IPS-18a (cell line): Measurements from ENCODE around the gene SOX1.

Experiments
- H3K27ac ChIP-seq: one replicate; pipeline ENCODE4 v1.5.1; 2013; ENCODE audit warnings: low read length
- H3K27me3 ChIP-seq: one replicate; pipeline ENCODE4 v1.6.1; 2013; ENCODE audit warnings: mild to moderate bottlenecking, low read length; ENCODE audit not compliant: control insufficient read depth, insufficient read depth
- H3K36me3 ChIP-seq: one replicate; pipeline ENCODE4 v1.6.1; 2013; ENCODE audit warnings: low read depth, low read length; ENCODE audit not compliant: control insufficient read depth
- H3K4me1 ChIP-seq: one replicate; pipeline ENCODE4 v1.6.1; 2013; ENCODE audit warnings: low read depth, low read length; ENCODE audit not compliant: control insufficient read depth
- H3K4me3 ChIP-seq: one replicate; pipeline ENCODE4 v1.5.1; 2013; ENCODE audit warnings: low read length
- H3K9ac ChIP-seq: one replicate; pipeline ENCODE4 v1.6.1; 2013; ENCODE audit warnings: mild to moderate bottlenecking, low read length, moderate library complexity
- H3K9me3 ChIP-seq: one replicate; pipeline ENCODE4 v1.6.1; 2013; ENCODE audit warnings: low read depth, low read length; ENCODE audit not compliant: control insufficient read depth

SOX1 gene

GRCh38 chr13:112112534-112113276, 45.8 kb downstream of the SOX1 start:
- Histone ChIP-seq H3K9ac (no peak overlapping the region), H3K4me3 (no peak overlapping the region), H3K27ac (no peak overlapping the region), H3K36me3 (no peaks in the 10 kb centered on the region), H3K4me1 (no peaks in the 10 kb centered on the region), H3K9me3 (no peaks in the 10 kb centered on the region), H3K27me3 (peaks cover 27% of the 10 kb centered on the region)

GRCh38 chr13:112113348-112113747, 46.4 kb downstream of the SOX1 start:
- no peak overlapping the region for H3K4me3 ChIP-seq
- no peaks in the 10 kb centered on the region for H3K36me3 ChIP-seq
- no peak overlapping the region for H3K27ac ChIP-seq
- no peak overlapping the region for H3K9ac ChIP-seq
- no peaks in the 10 kb centered on the region for H3K4me1 ChIP-seq
- H3K9me3 ChIP-seq, result no peaks in the 10 kb centered on the region
- H3K27me3 ChIP-seq, result peaks cover 20% of the 10 kb centered on the region

GRCh38 chr13:112113851-112114250, 46.9 kb downstream of the SOX1 start:
- Histone ChIP-seq H3K9me3 (no peaks in the 10 kb centered on the region), H3K27me3 (peaks cover 15% of the 10 kb centered on the region), H3K36me3 (no peaks in the 10 kb centered on the region), H3K9ac (no peak overlapping the region), H3K4me1 (no peaks in the 10 kb centered on the region), H3K4me3 (no peak overlapping the region), H3K27ac (no peak overlapping the region)

- Histone ChIP-seq H3K9ac (no peak overlapping the region), H3K4me3 (no peak overlapping the region), H3K9me3 (no peaks in the 10 kb centered on the region), H3K36me3 (no peaks in the 10 kb centered on the region), H3K4me1 (no peaks in the 10 kb centered on the region), H3K27ac (no peak overlapping the region), H3K27me3 (peaks cover 10% of the 10 kb centered on the region)
Measured at GRCh38 chr13:112114391-112114790, 47.4 kb downstream of the SOX1 start.

GRCh38 chr13:112115403-112116091, 48.6 kb downstream of the SOX1 start:
- no peak overlapping the region for H3K27ac ChIP-seq
- H3K4me3 ChIP-seq, result no peak overlapping the region
- no peaks in the 10 kb centered on the region for H3K36me3 ChIP-seq
- peaks cover 3% of the 10 kb centered on the region for H3K27me3 ChIP-seq
- H3K9ac ChIP-seq, result no peak overlapping the region
- H3K4me1 ChIP-seq, result no peaks in the 10 kb centered on the region
- H3K9me3 ChIP-seq, result no peaks in the 10 kb centered on the region

GRCh38 chr13:112116187-112116950, 49.4 kb downstream of the SOX1 start:
- Histone ChIP-seq H3K36me3 (no peaks in the 10 kb centered on the region), H3K4me3 (no peak overlapping the region), H3K27me3 (peaks cover 3% of the 10 kb centered on the region), H3K9ac (no peak overlapping the region), H3K4me1 (no peaks in the 10 kb centered on the region), H3K9me3 (no peaks in the 10 kb centered on the region), H3K27ac (no peak overlapping the region)

- Histone ChIP-seq H3K27me3 (peaks cover 3% of the 10 kb centered on the region), H3K27ac (no peak overlapping the region), H3K36me3 (no peaks in the 10 kb centered on the region), H3K4me3 (no peak overlapping the region), H3K9me3 (no peaks in the 10 kb centered on the region), H3K4me1 (no peaks in the 10 kb centered on the region), H3K9ac (no peak overlapping the region)
Measured at GRCh38 chr13:112117258-112117954, 50.5 kb downstream of the SOX1 start.

GRCh38 chr13:112117955-112118302, 51.0 kb downstream of the SOX1 start:
- peaks cover 3% of the 10 kb centered on the region for H3K27me3 ChIP-seq
- no peaks in the 10 kb centered on the region for H3K36me3 ChIP-seq
- no peak overlapping the region for H3K27ac ChIP-seq
- no peaks in the 10 kb centered on the region for H3K4me1 ChIP-seq
- no peak overlapping the region for H3K4me3 ChIP-seq
- no peaks in the 10 kb centered on the region for H3K9me3 ChIP-seq
- no peak overlapping the region for H3K9ac ChIP-seq

GRCh38 chr13:112118451-112119064, 51.6 kb downstream of the SOX1 start:
- no peaks in the 10 kb centered on the region for H3K9me3 ChIP-seq
- H3K27me3 ChIP-seq, result peaks cover 3% of the 10 kb centered on the region
- H3K4me3 ChIP-seq, result no peak overlapping the region
- no peak overlapping the region for H3K9ac ChIP-seq
- no peaks in the 10 kb centered on the region for H3K4me1 ChIP-seq
- no peak overlapping the region for H3K27ac ChIP-seq
- no peaks in the 10 kb centered on the region for H3K36me3 ChIP-seq

GRCh38 chr13:112119192-112120030, 52.5 kb downstream of the SOX1 start:
- no peak overlapping the region for H3K9ac ChIP-seq
- peaks cover 3% of the 10 kb centered on the region for H3K27me3 ChIP-seq
- peaks cover 4% of the 10 kb centered on the region for H3K4me1 ChIP-seq
- no peaks in the 10 kb centered on the region for H3K36me3 ChIP-seq
- H3K9me3 ChIP-seq, result no peaks in the 10 kb centered on the region
- no peak overlapping the region for H3K27ac ChIP-seq
- H3K4me3 ChIP-seq, result no peak overlapping the region
